Endothelial cell of hepatic sinusoid (primary cell): ENCODE results near the gene PCDHB13.

Source experiments
- in situ Hi-C: cut with HindIII; loops from 2 replicates; pipeline ENCODE4 v1.10.0; 2017; ENCODE audit warnings: low sequenced_read_pairs

The PCDHB13 gene

GRCh38 chr5:141260458-141261237, 46.9 kb downstream of the PCDHB13 start:
- in situ Hi-C loops, result no loop called here

GRCh38 chr5:141261238-141261546, 47.5 kb downstream of the PCDHB13 start:
- in situ Hi-C loops, result no loop called here
